ENCODE measurements around the gene EEF1G.
"Not testable (repeated sequence)": the region's sequence is repeated elsewhere in the genome, so short reads cannot be mapped to it uniquely, and the experiment has no call there.

EEF1G gene

GRCh38 chr11:62573592-62574362 is at the start of gene EEF1G:
Gene EEF1G (minus strand): TSS chr11:62573891. CDS start chr11:62573842, 49 bp downstream.
- no peak for TF ChIP-seq CTCF (IDR thresholded peaks at IDR 0.05; ENCODE audit: borderline replicate concordance, control extremely low read depth, extremely low read depth, insufficient read depth, missing control alignments)
- in situ Hi-C loops (cut with MboI; ENCODE audit: low sequenced_read_pairs, unreplicated experiment) = no loop called here
- DNase-seq (ENCODE audit: low spot score) = peak; percentile 99

- in situ Hi-C loops (cut with MboI; ENCODE audit: low sequenced_read_pairs, unreplicated experiment) = no loop called here
- DNase-seq (ENCODE audit: low spot score) = no peak
- no peak for TF ChIP-seq CTCF (IDR thresholded peaks at IDR 0.05; ENCODE audit: borderline replicate concordance, control extremely low read depth, extremely low read depth, insufficient read depth, missing control alignments)
Measured at GRCh38 chr11:62622476-62623089, 48.9 kb upstream of the EEF1G start.

GRCh38 chr11:62621567-62622470 is 48.1 kb upstream of the EEF1G start, which contains the start of gene B3GAT3:
Gene B3GAT3 (minus strand): TSS chr11:62621986. CDS start chr11:62621947, 39 bp downstream.
- peak; percentile 98 for DNase-seq (ENCODE audit: low spot score)
- in situ Hi-C loops (cut with MboI; ENCODE audit: low sequenced_read_pairs, unreplicated experiment) = no loop called here
- no peak for TF ChIP-seq CTCF (IDR thresholded peaks at IDR 0.05; ENCODE audit: borderline replicate concordance, control extremely low read depth, extremely low read depth, insufficient read depth, missing control alignments)

DNA sequence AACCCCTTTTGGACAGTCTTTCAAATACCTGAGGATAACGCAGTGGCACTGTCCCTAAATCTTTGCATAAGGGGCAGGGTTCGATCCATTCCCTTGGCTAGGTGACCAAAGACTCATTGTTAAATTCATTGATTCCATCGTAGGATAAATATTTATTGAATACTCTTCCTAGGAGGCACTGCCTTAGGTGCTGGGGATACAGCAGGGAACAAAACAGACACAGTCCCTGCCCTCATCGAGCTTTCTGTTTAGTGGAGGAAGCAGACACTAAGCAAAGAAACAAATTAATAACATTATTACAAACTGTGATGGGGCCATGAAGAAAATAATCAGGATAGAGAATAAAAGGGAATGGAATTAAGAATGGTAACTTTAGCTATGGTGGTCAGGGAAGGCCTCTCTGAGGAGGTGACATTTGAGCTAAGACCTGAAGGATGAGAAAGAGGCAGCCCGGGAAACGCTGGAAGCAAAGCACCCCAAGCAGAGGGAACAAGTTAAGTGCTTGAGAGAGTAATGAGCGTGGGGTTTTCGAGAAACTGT is 47.4 kb upstream of the EEF1G start:
- no peak for TF ChIP-seq CTCF (IDR thresholded peaks at IDR 0.05; ENCODE audit: borderline replicate concordance, control extremely low read depth, extremely low read depth, insufficient read depth, missing control alignments)
- DNase-seq (ENCODE audit: low spot score) = no peak
- in situ Hi-C loops (cut with MboI; ENCODE audit: low sequenced_read_pairs, unreplicated experiment) = no loop called here

GRCh38 chr11:62616957-62617356 is 43.3 kb upstream of the EEF1G start:
- DNase-seq (ENCODE audit: low spot score); in situ Hi-C loops (cut with MboI; ENCODE audit: low sequenced_read_pairs, unreplicated experiment): not testable (repeated sequence)

- no peak for DNase-seq (ENCODE audit: low spot score)
- no peak for TF ChIP-seq CTCF (IDR thresholded peaks at IDR 0.05; ENCODE audit: borderline replicate concordance, control extremely low read depth, extremely low read depth, insufficient read depth, missing control alignments)
- in situ Hi-C loops (cut with MboI; ENCODE audit: low sequenced_read_pairs, unreplicated experiment) = no loop called here
Measured at GRCh38 chr11:62615521-62615920, 41.8 kb upstream of the EEF1G start.

All from GM13976 (cell line).